GM18502 (cell line): Measurements from ENCODE around the gene SPIN1.

Experiments
- ATAC-seq: cut with Tn5 transposase; IDR thresholded peaks from one replicate; pipeline ENCODE4 v1.9.1; 2021; ENCODE audit warnings: mild to moderate bottlenecking; ENCODE audit not compliant: unreplicated experiment, poor library complexity

Gene SPIN1

GRCh38 chr9:88387552-88388202 is 567 bp upstream of the SPIN1 start:
- ATAC-seq: peak; percentile 7

GRCh38 chr9:88388886-88389605 is 802 bp downstream of the SPIN1 start:
- ATAC-seq: peak; percentile 30

- no peak for ATAC-seq
Measured at GRCh38 chr9:88390371-88390990, 2.2 kb downstream of the SPIN1 start.

GRCh38 chr9:88391236-88391635 is 3.0 kb downstream of the SPIN1 start:
- ATAC-seq: no peak

- ATAC-seq: no peak
Measured at GRCh38 chr9:88391921-88392320, 3.7 kb downstream of the SPIN1 start.

GRCh38 chr9:88392549-88392948 is 4.3 kb downstream of the SPIN1 start:
- ATAC-seq: no peak

GRCh38 chr9:88396836-88397577 is 8.8 kb downstream of the SPIN1 start:
- no peak for ATAC-seq

GRCh38 chr9:88398016-88398415 is 9.8 kb downstream of the SPIN1 start:
- ATAC-seq: no peak

GRCh38 chr9:88399966-88400365 is 11.7 kb downstream of the SPIN1 start:
- no peak for ATAC-seq

GRCh38 chr9:88403340-88403739 is 15.1 kb downstream of the SPIN1 start:
- no peak for ATAC-seq

GRCh38 chr9:88406051-88406450 is 17.8 kb downstream of the SPIN1 start:
- ATAC-seq: no peak

GRCh38 chr9:88411471-88411870 is 23.2 kb downstream of the SPIN1 start:
- no peak for ATAC-seq

GRCh38 chr9:88414298-88414697 is 26.1 kb downstream of the SPIN1 start:
- no peak for ATAC-seq

GRCh38 chr9:88418025-88418424 is 29.8 kb downstream of the SPIN1 start:
- no peak for ATAC-seq

- ATAC-seq: no peak
Measured at GRCh38 chr9:88418715-88419540, 30.7 kb downstream of the SPIN1 start.

GRCh38 chr9:88420227-88420626 is 32.0 kb downstream of the SPIN1 start:
- ATAC-seq: no peak

GRCh38 chr9:88421348-88421747 is 33.1 kb downstream of the SPIN1 start:
- ATAC-seq: no peak

GRCh38 chr9:88425538-88425950 is 37.3 kb downstream of the SPIN1 start:
- no peak for ATAC-seq

GRCh38 chr9:88426651-88427050 is 38.4 kb downstream of the SPIN1 start:
- no peak for ATAC-seq
